ENCODE data around the gene CEACAM1.
A peak's percentile ranks its signal among the peaks of the same experiment; 100 is the strongest.

CEACAM1 gene

GRCh38 chr19:42568006-42568405 lies 39.7 kb upstream of the CEACAM1 start:
- Histone ChIP-seq H3K36me3 (replicated peaks; ENCODE audit: insufficient read depth, low read length) (no peaks in the 10 kb centered on the region), H3K79me2 (ENCODE audit: low read length) (no peaks in the 10 kb centered on the region), H4K20me1 (ENCODE audit: insufficient read depth, low read length) (no peaks in the 10 kb centered on the region), H3K27me3 (replicated peaks; ENCODE audit: insufficient read depth, low read length) (peaks cover 5% of the 10 kb centered on the region), H3K9ac (ENCODE audit: low read length) (no peak overlapping the region), H3K4me1 (ENCODE audit: low read length) (no peaks in the 10 kb centered on the region), H3F3A (ENCODE audit: insufficient read depth, low read length) (no peaks in the 10 kb centered on the region), H2AFZ (ENCODE audit: low read length) (no peak overlapping the region), H3K27ac (ENCODE audit: low read length) (no peak overlapping the region), H3K4me3 (ENCODE audit: low read length) (no peak overlapping the region), H3K4me2 (ENCODE audit: low read depth, low read length) (no peak overlapping the region), H3K9me3 (replicated peaks; ENCODE audit: insufficient read depth, low read length) (no peaks in the 10 kb centered on the region), H3K9me2 (replicated peaks; ENCODE audit: insufficient read depth, low read length) (no peaks in the 10 kb centered on the region)
- DNase-seq, result no peak
- no peak for TF ChIP-seq EZH2 (optimal IDR thresholded peaks at IDR 0.05; ENCODE audit: low read depth, low read length)
- no peak for TF ChIP-seq EZH2phosphoT487 (IDR thresholded peaks at IDR 0.05; ENCODE audit: low read length)
- TF ChIP-seq CTCF (IDR thresholded peaks at IDR 0.05; ENCODE audit: low read length), result no peak

GRCh38 chr19:42567567-42567966 lies 39.3 kb upstream of the CEACAM1 start:
- H3K36me3 ChIP-seq (replicated peaks; ENCODE audit: insufficient read depth, low read length), result no peaks in the 10 kb centered on the region
- DNase-seq, result no peak
- H3K27me3 ChIP-seq (replicated peaks; ENCODE audit: insufficient read depth, low read length), result peaks cover 5% of the 10 kb centered on the region
- H2AFZ ChIP-seq (ENCODE audit: low read length), result no peak overlapping the region
- H3K9ac ChIP-seq (ENCODE audit: low read length), result no peak overlapping the region
- H3K9me2 ChIP-seq (replicated peaks; ENCODE audit: insufficient read depth, low read length), result no peaks in the 10 kb centered on the region
- H4K20me1 ChIP-seq (ENCODE audit: insufficient read depth, low read length), result no peaks in the 10 kb centered on the region
- no peaks in the 10 kb centered on the region for H3K79me2 ChIP-seq (ENCODE audit: low read length)
- no peak overlapping the region for H3K4me3 ChIP-seq (ENCODE audit: low read length)
- no peaks in the 10 kb centered on the region for H3K9me3 ChIP-seq (replicated peaks; ENCODE audit: insufficient read depth, low read length)
- no peak overlapping the region for H3K27ac ChIP-seq (ENCODE audit: low read length)
- H3K4me2 ChIP-seq (ENCODE audit: low read depth, low read length), result no peak overlapping the region
- no peaks in the 10 kb centered on the region for H3F3A ChIP-seq (ENCODE audit: insufficient read depth, low read length)
- TF ChIP-seq EZH2phosphoT487 (IDR thresholded peaks at IDR 0.05; ENCODE audit: low read length) (no peak), EZH2 (optimal IDR thresholded peaks at IDR 0.05; ENCODE audit: low read depth, low read length) (no peak), CTCF (IDR thresholded peaks at IDR 0.05; ENCODE audit: low read length) (no peak)
- H3K4me1 ChIP-seq (ENCODE audit: low read length), result no peaks in the 10 kb centered on the region

- Histone ChIP-seq H2AFZ (ENCODE audit: low read length) (no peak overlapping the region), H3K9ac (ENCODE audit: low read length) (no peak overlapping the region), H3K4me2 (ENCODE audit: low read depth, low read length) (no peak overlapping the region)
Observed at GRCh38 chr19:42563352-42564210, 35.3 kb upstream of the CEACAM1 start.

More at GRCh38 chr19:42563352-42564210, 35.3 kb upstream of the CEACAM1 start:
- no peaks in the 10 kb centered on the region for H3K79me2 ChIP-seq (ENCODE audit: low read length)
- no peaks in the 10 kb centered on the region for H3F3A ChIP-seq (ENCODE audit: insufficient read depth, low read length)
- DNase-seq, result peak; percentile 40
- no peaks in the 10 kb centered on the region for H3K36me3 ChIP-seq (replicated peaks; ENCODE audit: insufficient read depth, low read length)
- no peaks in the 10 kb centered on the region for H3K9me2 ChIP-seq (replicated peaks; ENCODE audit: insufficient read depth, low read length)
- H3K27ac ChIP-seq (ENCODE audit: low read length), result no peak overlapping the region
- no peaks in the 10 kb centered on the region for H4K20me1 ChIP-seq (ENCODE audit: insufficient read depth, low read length)
- TF ChIP-seq EZH2phosphoT487 (IDR thresholded peaks at IDR 0.05; ENCODE audit: low read length), result no peak
- TF ChIP-seq CTCF (IDR thresholded peaks at IDR 0.05; ENCODE audit: low read length), result peak; percentile 70
- H3K9me3 ChIP-seq (replicated peaks; ENCODE audit: insufficient read depth, low read length), result no peaks in the 10 kb centered on the region
- H3K4me1 ChIP-seq (ENCODE audit: low read length), result no peaks in the 10 kb centered on the region
- peaks cover 13% of the 10 kb centered on the region for H3K27me3 ChIP-seq (replicated peaks; ENCODE audit: insufficient read depth, low read length)
- H3K4me3 ChIP-seq (ENCODE audit: low read length), result no peak overlapping the region
